OCI-LY7 (cell line): Measurements from ENCODE around the gene DTNB.

Experiments used
- CTCF ChIP-seq: fragments of 200-600 bp; sonication (generic); conservative IDR thresholded peaks from 2 replicates; pipeline ENCODE4 v1.5.1; 2014; ENCODE audit warnings: mild to moderate bottlenecking, antibody characterized with exemption, low read length, moderate library complexity, mixed read lengths
- EZH2phosphoT487 ChIP-seq: fragments of 200-600 bp; sonication (generic); IDR thresholded peaks from 2 replicates; pipeline ENCODE4 v1.6.1; 2018; ENCODE audit warnings: low read depth, borderline replicate concordance, mild to moderate bottlenecking, mixed run types, antibody characterized with exemption, low read length, moderate library complexity, mixed read lengths

GRCh38 chr2:25383806-25384205 lies 289.6 kb downstream of the DTNB start:
- TF ChIP-seq EZH2phosphoT487 (no peak), CTCF (no peak)
